ENCODE results near the gene ITK. TPM values are rescaled to one million over a fixed set of nuclear protein-coding genes. Genes with fewer than 3 reads are reported as not detected.
"Not testable (repeated sequence)": the region's sequence is repeated elsewhere in the genome, so short reads cannot be mapped to it uniquely, and the experiment has no call there.

The ITK gene
- total and polyA plus RNA-seq, 4 donors = 0.06 to 0.51 (median 0.45) TPM

- H3K27ac ChIP-seq (ENCODE audit: low read depth, low read length); H3K27me3 ChIP-seq (ENCODE audit: control insufficient read depth, insufficient read depth, low read length); H3K9me3 ChIP-seq (ENCODE audit: control insufficient read depth, insufficient read depth, low read length); H3K4me1 ChIP-seq (ENCODE audit: control insufficient read depth, insufficient read depth, low read length); DNase-seq (ENCODE audit: low read depth in 4 of 6, low spot score in 6 of 6); H3K4me3 ChIP-seq (ENCODE audit: low read depth, low read length); H3K36me3 ChIP-seq (ENCODE audit: control insufficient read depth, insufficient read depth, low read length): not testable (repeated sequence)
- WGBS (ENCODE audit: insufficient coverage) = 99% methylated on average over 5 of the region's 6 CpGs
These were observed 4.5 kb downstream of the ITK start for GRCh38 chr5:157185122-157185521.

DNA sequence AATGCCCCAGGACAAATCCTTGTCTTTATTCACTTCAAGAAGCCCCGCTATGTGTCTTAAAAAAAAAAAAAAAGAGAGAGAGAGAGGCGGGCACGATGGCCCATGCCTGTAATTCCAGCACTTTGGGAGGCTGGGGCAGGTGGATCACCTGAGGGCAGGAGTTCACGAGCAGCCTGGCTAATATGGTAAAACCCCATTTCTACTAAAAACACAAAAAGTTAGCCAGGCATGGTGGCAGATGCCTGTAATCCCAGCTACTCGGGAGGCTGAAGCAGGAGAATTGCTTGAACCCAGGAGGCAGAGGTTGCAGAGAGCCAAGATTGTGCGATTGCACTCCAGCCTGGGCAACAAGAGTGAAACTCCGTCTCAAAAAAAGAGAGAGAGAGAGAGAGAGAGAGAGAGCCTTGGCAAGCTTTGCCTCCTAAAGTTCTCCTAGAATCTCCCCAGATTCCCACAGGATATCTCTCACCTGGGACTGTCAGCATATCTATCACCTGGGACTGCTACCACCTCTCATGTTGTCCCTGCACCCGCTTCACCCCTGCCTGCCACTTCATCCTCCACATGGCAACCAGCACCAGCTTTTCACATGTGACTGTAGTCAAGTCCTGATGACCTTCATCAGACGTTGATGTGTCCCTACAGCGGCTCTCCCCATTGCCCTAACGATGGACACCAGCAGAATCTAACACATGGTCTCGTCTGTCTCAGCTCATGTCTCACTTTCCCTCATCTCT is 5.8 kb downstream of the ITK start:
- WGBS (ENCODE audit: insufficient coverage) = 91% methylated on average over 5 of the region's 12 CpGs
- no peak for DNase-seq (ENCODE audit: low read depth in 4 of 6, low spot score in 6 of 6)
- no peak overlapping the region for H3K27ac ChIP-seq (ENCODE audit: low read depth, low read length)
- no peaks in the 10 kb centered on the region for H3K4me1 ChIP-seq (ENCODE audit: control insufficient read depth, insufficient read depth, low read length)
- no peaks in the 10 kb centered on the region for H3K27me3 ChIP-seq (ENCODE audit: control insufficient read depth, insufficient read depth, low read length)
- no peak overlapping the region for H3K4me3 ChIP-seq (ENCODE audit: low read depth, low read length)
- no peaks in the 10 kb centered on the region for H3K36me3 ChIP-seq (ENCODE audit: control insufficient read depth, insufficient read depth, low read length)
- no peaks in the 10 kb centered on the region for H3K9me3 ChIP-seq (ENCODE audit: control insufficient read depth, insufficient read depth, low read length)

DNA sequence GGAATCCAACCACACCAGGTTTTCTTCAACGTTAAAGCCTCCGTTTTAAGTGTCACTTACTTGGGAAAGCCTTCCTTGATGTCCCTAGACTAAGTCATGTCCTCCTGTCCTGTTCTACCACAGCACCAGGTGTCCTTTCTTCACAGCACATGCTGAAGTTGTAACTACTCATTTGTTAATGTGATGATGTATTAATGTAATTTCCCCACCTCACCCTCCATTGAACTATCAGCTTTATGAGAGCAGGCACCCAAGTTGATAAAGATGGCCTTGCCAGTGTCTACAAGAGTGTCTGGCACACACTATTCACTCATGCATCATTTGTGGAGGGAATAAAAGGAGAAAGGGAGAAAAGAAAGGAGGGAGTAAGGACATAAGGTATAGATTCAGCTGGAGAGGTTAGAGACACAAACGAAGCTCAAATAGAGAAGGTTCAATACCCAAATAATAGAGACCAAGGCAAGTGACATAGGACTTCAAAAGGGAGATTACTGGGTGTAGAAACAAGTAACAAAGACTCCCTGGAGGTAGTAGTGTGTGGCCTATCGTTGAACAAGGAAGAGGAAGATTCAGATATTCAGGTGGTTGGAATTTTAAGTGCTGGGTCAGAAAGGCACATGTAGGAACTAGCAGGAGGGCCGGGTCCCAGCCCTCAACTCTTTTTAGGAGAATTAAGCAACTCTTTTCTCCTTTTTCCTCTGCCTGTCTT is 6.6 kb downstream of the ITK start:
- no peaks in the 10 kb centered on the region for H3K4me1 ChIP-seq (ENCODE audit: control insufficient read depth, insufficient read depth, low read length)
- no peak overlapping the region for H3K4me3 ChIP-seq (ENCODE audit: low read depth, low read length)
- 83% methylated on average over 3 of the region's 5 CpGs for WGBS (ENCODE audit: insufficient coverage)
- DNase-seq (ENCODE audit: low read depth in 4 of 6, low spot score in 6 of 6) = no peak
- no peak overlapping the region for H3K27ac ChIP-seq (ENCODE audit: low read depth, low read length)
- H3K36me3 ChIP-seq (ENCODE audit: control insufficient read depth, insufficient read depth, low read length) = no peaks in the 10 kb centered on the region
- H3K27me3 ChIP-seq (ENCODE audit: control insufficient read depth, insufficient read depth, low read length) = no peaks in the 10 kb centered on the region
- H3K9me3 ChIP-seq (ENCODE audit: control insufficient read depth, insufficient read depth, low read length) = no peaks in the 10 kb centered on the region

DNA sequence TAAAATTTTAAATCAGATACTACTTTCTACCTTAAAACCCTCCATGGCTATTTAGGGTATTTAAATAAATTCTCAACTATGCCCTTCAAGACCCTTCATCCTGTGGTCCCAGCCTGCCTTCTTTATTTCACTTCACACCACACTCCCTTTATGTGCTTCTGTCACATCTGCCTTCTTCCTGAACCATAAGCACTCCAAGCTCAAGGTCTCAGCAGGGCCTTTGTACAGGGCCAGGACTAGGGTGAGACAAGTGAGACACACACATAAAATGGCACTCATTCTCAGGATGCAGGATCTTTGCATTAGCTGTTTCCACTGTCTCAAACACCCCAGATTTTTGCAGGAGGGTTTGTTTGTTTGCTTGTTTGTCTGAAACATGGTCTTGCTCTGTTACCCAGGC is 7.6 kb downstream of the ITK start:
- H3K4me1 ChIP-seq (ENCODE audit: control insufficient read depth, insufficient read depth, low read length) = no peaks in the 10 kb centered on the region
- H3K27ac ChIP-seq (ENCODE audit: low read depth, low read length) = no peak overlapping the region
- no peaks in the 10 kb centered on the region for H3K36me3 ChIP-seq (ENCODE audit: control insufficient read depth, insufficient read depth, low read length)
- H3K9me3 ChIP-seq (ENCODE audit: control insufficient read depth, insufficient read depth, low read length) = no peaks in the 10 kb centered on the region
- no peak for DNase-seq (ENCODE audit: low read depth in 4 of 6, low spot score in 6 of 6)
- H3K27me3 ChIP-seq (ENCODE audit: control insufficient read depth, insufficient read depth, low read length) = no peaks in the 10 kb centered on the region
- no peak overlapping the region for H3K4me3 ChIP-seq (ENCODE audit: low read depth, low read length)

- Histone ChIP-seq H3K4me1 (ENCODE audit: control insufficient read depth, insufficient read depth, low read length) (no peaks in the 10 kb centered on the region), H3K36me3 (ENCODE audit: control insufficient read depth, insufficient read depth, low read length) (no peaks in the 10 kb centered on the region), H3K4me3 (ENCODE audit: low read depth, low read length) (no peak overlapping the region), H3K9me3 (ENCODE audit: control insufficient read depth, insufficient read depth, low read length) (no peaks in the 10 kb centered on the region), H3K27ac (ENCODE audit: low read depth, low read length) (no peak overlapping the region), H3K27me3 (ENCODE audit: control insufficient read depth, insufficient read depth, low read length) (no peaks in the 10 kb centered on the region)
- WGBS (ENCODE audit: insufficient coverage) = 92% methylated on average over 4 of the region's 7 CpGs
- no peak for DNase-seq (ENCODE audit: low read depth in 4 of 6, low spot score in 6 of 6)
These were observed 8.6 kb downstream of the ITK start for GRCh38 chr5:157189223-157189622.

DNA sequence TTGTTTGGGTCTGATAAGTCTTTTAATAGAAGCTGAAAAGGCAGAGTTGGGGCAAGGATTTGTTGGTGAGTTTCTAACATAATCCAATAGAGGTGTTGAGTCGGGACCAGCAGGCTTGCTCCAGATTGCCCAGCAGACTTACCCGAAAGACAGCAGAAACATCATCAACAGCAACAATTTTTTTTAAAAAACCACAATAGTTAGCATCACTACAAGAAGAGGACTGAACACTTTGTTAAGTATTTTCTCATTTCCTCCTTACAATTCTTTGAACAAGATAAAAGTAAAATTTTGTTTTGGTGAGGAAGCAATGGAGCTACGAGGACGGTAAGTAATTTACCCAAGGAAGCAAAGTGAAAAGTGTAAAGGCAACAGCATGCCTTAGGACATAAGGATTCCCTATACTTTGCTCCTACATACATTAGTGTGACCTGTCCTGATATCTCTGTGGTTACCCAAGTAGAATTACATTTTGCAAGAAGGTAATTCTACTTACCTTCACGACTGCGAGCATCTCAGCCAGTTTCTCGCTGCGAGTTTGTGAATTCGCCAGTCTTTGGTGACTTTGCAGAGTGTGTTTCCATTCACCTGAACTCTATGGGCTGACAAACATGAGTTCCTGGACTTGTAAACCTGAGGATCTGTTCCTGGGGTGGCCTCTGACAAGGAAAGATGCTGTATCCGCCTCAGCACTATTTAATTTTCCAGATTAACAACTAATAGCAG is 13.2 kb downstream of the ITK start:
- Histone ChIP-seq H3K4me3 (ENCODE audit: low read depth, low read length) (no peak overlapping the region), H3K9me3 (ENCODE audit: control insufficient read depth, insufficient read depth, low read length) (no peaks in the 10 kb centered on the region), H3K4me1 (ENCODE audit: control insufficient read depth, insufficient read depth, low read length) (no peaks in the 10 kb centered on the region), H3K36me3 (ENCODE audit: control insufficient read depth, insufficient read depth, low read length) (no peaks in the 10 kb centered on the region), H3K27me3 (ENCODE audit: control insufficient read depth, insufficient read depth, low read length) (no peaks in the 10 kb centered on the region), H3K27ac (ENCODE audit: low read depth, low read length) (no peak overlapping the region)
- WGBS (ENCODE audit: insufficient coverage) = 94% methylated on average over 6 of the region's 10 CpGs
- no peak for DNase-seq (ENCODE audit: low read depth in 4 of 6, low spot score in 6 of 6)

- no peaks in the 10 kb centered on the region for H3K9me3 ChIP-seq (ENCODE audit: control insufficient read depth, insufficient read depth, low read length)
- no peak overlapping the region for H3K27ac ChIP-seq (ENCODE audit: low read depth, low read length)
- no peak for DNase-seq (ENCODE audit: low read depth in 4 of 6, low spot score in 6 of 6)
- no peaks in the 10 kb centered on the region for H3K27me3 ChIP-seq (ENCODE audit: control insufficient read depth, insufficient read depth, low read length)
- H3K36me3 ChIP-seq (ENCODE audit: control insufficient read depth, insufficient read depth, low read length) = no peaks in the 10 kb centered on the region
- H3K4me1 ChIP-seq (ENCODE audit: control insufficient read depth, insufficient read depth, low read length) = no peaks in the 10 kb centered on the region
- no peak overlapping the region for H3K4me3 ChIP-seq (ENCODE audit: low read depth, low read length)
These were observed 15.4 kb downstream of the ITK start for GRCh38 chr5:157196045-157196444.

GRCh38 chr5:157197086-157197485 is 16.4 kb downstream of the ITK start:
- H3K27ac ChIP-seq (ENCODE audit: low read depth, low read length) = no peak overlapping the region
- H3K4me3 ChIP-seq (ENCODE audit: low read depth, low read length) = no peak overlapping the region
- DNase-seq (ENCODE audit: low read depth in 4 of 6, low spot score in 6 of 6) = no peak
- H3K27me3 ChIP-seq (ENCODE audit: control insufficient read depth, insufficient read depth, low read length) = no peaks in the 10 kb centered on the region
- WGBS (ENCODE audit: insufficient coverage) = no CpG with 5 or more reads among the region's 3 CpGs
- no peaks in the 10 kb centered on the region for H3K36me3 ChIP-seq (ENCODE audit: control insufficient read depth, insufficient read depth, low read length)
- no peaks in the 10 kb centered on the region for H3K4me1 ChIP-seq (ENCODE audit: control insufficient read depth, insufficient read depth, low read length)
- no peaks in the 10 kb centered on the region for H3K9me3 ChIP-seq (ENCODE audit: control insufficient read depth, insufficient read depth, low read length)

DNA sequence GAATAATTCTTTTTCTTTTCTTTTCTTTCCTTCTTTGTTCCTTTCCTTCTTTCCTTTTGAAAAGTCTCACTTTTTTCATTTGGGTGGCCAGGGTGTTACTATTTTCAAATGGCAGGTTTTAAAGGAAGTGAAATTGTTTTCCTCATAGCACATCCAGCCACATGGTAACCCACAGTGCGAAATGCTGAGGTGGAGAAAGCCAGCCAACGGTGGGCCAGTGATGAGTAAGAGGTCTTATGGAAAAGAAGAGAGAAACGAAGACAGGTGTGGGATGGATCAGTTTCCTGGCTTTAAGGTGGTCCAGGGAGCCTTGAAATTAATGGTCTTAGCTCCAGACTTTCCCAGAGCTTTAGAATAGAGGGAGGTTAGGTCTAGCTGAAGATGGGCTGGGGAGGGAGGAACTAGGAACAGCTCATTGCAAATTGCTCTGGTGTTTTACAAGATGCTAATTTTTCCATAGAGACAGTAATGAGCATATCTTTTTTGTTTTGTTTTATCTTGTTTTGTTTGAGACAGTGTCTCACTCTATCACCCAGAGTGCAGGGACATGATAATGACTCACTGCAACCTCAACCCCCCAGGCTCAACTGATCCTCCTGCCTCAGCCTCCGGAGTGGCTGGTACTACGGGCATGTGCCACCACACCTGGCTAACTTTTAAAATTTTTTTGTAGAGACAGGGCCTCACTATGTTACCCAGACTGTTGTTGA is 17.8 kb downstream of the ITK start:
- Histone ChIP-seq H3K27ac (ENCODE audit: low read depth, low read length) (no peak overlapping the region), H3K4me3 (ENCODE audit: low read depth, low read length) (no peak overlapping the region), H3K36me3 (ENCODE audit: control insufficient read depth, insufficient read depth, low read length) (no peaks in the 10 kb centered on the region), H3K9me3 (ENCODE audit: control insufficient read depth, insufficient read depth, low read length) (no peaks in the 10 kb centered on the region), H3K27me3 (ENCODE audit: control insufficient read depth, insufficient read depth, low read length) (no peaks in the 10 kb centered on the region), H3K4me1 (ENCODE audit: control insufficient read depth, insufficient read depth, low read length) (no peaks in the 10 kb centered on the region)
- DNase-seq (ENCODE audit: low read depth in 4 of 6, low spot score in 6 of 6) = no peak
- 68% methylated on average over 3 of the region's 5 CpGs for WGBS (ENCODE audit: insufficient coverage)
